ENCODE data around the gene MAP3K2. TPM values are rescaled to one million over a fixed set of nuclear protein-coding genes. Genes with fewer than 3 reads are reported as not detected.

The MAP3K2 gene
- total and polyA plus RNA-seq, 2 donors (not counting 3 experiments of a cell fraction or from before 2014, with no cell fraction given), result 3.4 to 25.7 TPM

DNA sequence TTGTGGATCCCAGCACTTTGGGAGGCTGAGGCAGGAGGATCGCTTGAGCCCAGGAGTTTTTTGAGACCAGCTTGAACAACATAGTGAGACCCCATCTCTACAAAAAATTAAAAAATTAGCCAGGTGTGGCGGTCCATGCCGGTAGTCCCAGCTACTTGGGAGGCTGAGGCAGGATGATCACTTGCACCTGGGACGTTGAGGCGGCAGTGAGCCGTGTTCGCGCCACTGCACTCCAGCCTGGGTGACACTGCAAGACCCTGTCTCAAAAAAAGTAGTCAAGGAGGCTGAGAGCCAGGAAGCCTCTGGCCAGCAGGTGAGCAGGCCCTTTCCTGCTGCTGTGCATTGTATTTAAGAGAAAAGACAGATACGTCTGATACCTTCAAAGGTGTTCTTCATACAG, 19.3 kb upstream of the MAP3K2 start:
- Histone ChIP-seq H3K4me1 (ENCODE audit: control insufficient read depth, extremely low read depth, insufficient read depth, low read length) (peaks cover 37% of the 10 kb centered on the region), H3K79me2 (ENCODE audit: control insufficient read depth, insufficient read depth, low read length) (no peaks in the 10 kb centered on the region), H3K4me2 (ENCODE audit: insufficient read depth, low read length) (no peak overlapping the region), H3K27me3 (ENCODE audit: control insufficient read depth in 2 of 2, insufficient read depth in 2 of 2, low read length in 2 of 2) (no peaks in the 10 kb centered on the region), H3K9ac (replicated peaks; ENCODE audit: extremely low read depth, insufficient read depth, low read length) (no peak overlapping the region), H2AFZ (ENCODE audit: low read depth, low read length) (no peak overlapping the region), H4K20me1 (replicated peaks; ENCODE audit: control insufficient read depth, extremely low read depth, insufficient read depth, low read length) (no peaks in the 10 kb centered on the region), H3K9me3 (replicated peaks; ENCODE audit: control insufficient read depth, insufficient read depth, low read length) (no peaks in the 10 kb centered on the region), H3K27ac (ENCODE audit: insufficient read depth, low read depth, low read length) (peak overlapping the region; percentile 68), H3K36me3 (ENCODE audit: control insufficient read depth in 2 of 2, extremely low read depth in 1 of 2, insufficient read depth in 2 of 2, low read length in 2 of 2) (no peaks in the 10 kb centered on the region), H3K4me3 (replicated peaks in 1 of 3; ENCODE audit: insufficient read depth in 1 of 3, low read depth in 1 of 3, low read length in 3 of 3) (no peak overlapping the region), H3K9me1 (replicated peaks; ENCODE audit: control insufficient read depth, extremely low read depth, insufficient read depth, low read length) (no peaks in the 10 kb centered on the region)
- POLR2A ChIA-PET, result no interaction called here
- TF ChIP-seq FOS (IDR thresholded peaks at IDR 0.05; ENCODE audit: borderline replicate concordance, insufficient read depth, low read length) (no peak), JUN (IDR thresholded peaks at IDR 0.05; ENCODE audit: borderline replicate concordance, insufficient read depth, insufficient read length, low read depth) (no peak), POLR2AphosphoS5 (IDR thresholded peaks at IDR 0.05; ENCODE audit: insufficient read depth, low read depth, low read length) (no peak), MYC (IDR thresholded peaks at IDR 0.05; ENCODE audit: low read depth, low read length) (no peak), EZH2 (IDR thresholded peaks at IDR 0.05; ENCODE audit: borderline replicate concordance, low read depth, low read length, severe bottlenecking) (no peak), GATA2 (IDR thresholded peaks at IDR 0.05; ENCODE audit: insufficient read depth, insufficient read length, low read depth, low read length) (no peak), POLR2A (IDR thresholded peaks at IDR 0.05; ENCODE audit: low read depth, low read length) (no peak)
- TF ChIP-seq, protein P1, sequence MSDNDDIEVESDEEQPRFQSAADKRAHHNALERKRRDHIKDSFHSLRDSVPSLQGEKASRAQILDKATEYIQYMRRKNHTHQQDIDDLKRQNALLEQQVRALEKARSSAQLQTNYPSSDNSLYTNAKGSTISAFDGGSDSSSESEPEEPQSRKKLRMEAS (IDR thresholded peaks at IDR 0.05; ENCODE audit: insufficient read depth, insufficient read length), result no peak
- TF ChIP-seq, protein P2, sequence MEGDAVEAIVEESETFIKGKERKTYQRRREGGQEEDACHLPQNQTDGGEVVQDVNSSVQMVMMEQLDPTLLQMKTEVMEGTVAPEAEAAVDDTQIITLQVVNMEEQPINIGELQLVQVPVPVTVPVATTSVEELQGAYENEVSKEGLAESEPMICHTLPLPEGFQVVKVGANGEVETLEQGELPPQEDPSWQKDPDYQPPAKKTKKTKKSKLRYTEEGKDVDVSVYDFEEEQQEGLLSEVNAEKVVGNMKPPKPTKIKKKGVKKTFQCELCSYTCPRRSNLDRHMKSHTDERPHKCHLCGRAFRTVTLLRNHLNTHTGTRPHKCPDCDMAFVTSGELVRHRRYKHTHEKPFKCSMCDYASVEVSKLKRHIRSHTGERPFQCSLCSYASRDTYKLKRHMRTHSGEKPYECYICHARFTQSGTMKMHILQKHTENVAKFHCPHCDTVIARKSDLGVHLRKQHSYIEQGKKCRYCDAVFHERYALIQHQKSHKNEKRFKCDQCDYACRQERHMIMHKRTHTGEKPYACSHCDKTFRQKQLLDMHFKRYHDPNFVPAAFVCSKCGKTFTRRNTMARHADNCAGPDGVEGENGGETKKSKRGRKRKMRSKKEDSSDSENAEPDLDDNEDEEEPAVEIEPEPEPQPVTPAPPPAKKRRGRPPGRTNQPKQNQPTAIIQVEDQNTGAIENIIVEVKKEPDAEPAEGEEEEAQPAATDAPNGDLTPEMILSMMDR (IDR thresholded peaks at IDR 0.05; ENCODE audit: extremely low read depth in 1 of 2, insufficient read depth in 1 of 2, low read depth in 1 of 2, low read length in 2 of 2), result no peak
- CTCF ChIA-PET, result no interaction called here
- no TSS peak for BruUV-seq (replicated peaks)
- dilution Hi-C loops (cut with MboI; ENCODE audit: extremely low pct_ligation_motif_present, low sequenced_read_pairs), result no loop called here
- intact Hi-C loops (cut with micrococcal nuclease), result no loop called here
- FAIRE-seq (no peak), DNase-seq (ENCODE audit: low read depth, low spot score) (no peak)
